GM21423 (cell line): ENCODE measurements around the gene FAM186B.

Experiments used
- ATAC-seq: cut with Tn5 transposase; IDR thresholded peaks from one replicate; pipeline ENCODE4 v1.9.1; 2021; ENCODE audit warnings: mild to moderate bottlenecking, moderate library complexity; ENCODE audit not compliant: unreplicated experiment

The FAM186B gene

DNA sequence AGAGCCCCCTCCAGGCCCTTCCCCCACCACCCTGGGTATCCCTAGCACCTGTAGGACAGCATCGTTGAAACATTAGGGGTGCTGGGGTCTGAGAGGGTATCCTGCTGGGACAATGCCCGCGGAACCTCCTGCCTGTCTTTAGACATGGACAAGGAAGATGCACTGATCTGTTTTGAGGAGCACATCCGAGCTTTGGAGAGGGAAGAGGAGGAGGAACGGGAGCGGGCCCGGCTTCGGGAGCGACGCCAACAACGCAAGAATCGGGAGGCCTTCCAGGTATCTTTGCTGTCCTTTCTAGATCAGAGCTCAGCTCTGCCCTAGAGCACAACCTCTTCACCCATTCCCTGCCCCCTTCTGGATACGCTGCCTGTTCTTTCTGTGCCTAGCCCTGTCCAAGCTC, 31.1 kb upstream of the FAM186B start:
- no peak for ATAC-seq

DNA sequence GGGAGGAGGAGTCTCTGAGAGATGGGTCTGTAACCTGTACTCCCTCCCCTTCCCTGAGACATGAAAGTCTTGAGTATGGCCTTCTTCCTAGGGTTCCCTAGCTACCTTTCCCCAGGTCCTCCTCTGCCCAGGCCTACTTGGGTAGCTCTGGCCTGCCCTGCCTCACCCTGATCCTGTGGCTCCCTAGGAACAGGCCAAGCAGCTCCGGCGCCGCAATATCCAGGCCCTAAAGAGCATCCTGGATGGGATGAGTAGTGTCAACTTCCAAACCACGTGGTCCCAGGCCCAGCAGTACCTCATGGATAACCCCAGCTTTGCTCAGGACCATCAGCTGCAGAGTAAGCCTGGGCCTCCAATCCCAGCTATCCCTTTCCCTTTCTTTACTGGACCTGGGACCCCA, 30.2 kb upstream of the FAM186B start:
- ATAC-seq = no peak

DNA sequence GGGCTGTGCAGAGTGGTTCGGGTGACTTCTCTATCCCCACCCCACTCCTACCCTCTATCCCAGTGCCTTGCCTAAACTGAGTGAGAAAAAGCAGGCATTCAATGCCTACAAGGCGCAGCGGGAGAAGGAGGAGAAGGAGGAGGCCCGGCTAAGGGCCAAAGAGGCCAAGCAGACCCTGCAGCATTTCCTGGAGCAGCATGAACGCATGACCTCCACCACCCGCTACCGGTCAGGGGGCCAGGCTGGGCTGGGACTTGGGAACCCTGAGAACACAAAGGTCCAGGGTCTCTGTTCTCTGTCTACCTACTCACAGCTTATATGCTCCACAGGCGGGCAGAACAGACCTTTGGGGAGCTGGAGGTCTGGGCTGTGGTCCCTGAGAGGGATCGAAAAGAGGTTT, 29.6 kb upstream of the FAM186B start:
- ATAC-seq = no peak

DNA sequence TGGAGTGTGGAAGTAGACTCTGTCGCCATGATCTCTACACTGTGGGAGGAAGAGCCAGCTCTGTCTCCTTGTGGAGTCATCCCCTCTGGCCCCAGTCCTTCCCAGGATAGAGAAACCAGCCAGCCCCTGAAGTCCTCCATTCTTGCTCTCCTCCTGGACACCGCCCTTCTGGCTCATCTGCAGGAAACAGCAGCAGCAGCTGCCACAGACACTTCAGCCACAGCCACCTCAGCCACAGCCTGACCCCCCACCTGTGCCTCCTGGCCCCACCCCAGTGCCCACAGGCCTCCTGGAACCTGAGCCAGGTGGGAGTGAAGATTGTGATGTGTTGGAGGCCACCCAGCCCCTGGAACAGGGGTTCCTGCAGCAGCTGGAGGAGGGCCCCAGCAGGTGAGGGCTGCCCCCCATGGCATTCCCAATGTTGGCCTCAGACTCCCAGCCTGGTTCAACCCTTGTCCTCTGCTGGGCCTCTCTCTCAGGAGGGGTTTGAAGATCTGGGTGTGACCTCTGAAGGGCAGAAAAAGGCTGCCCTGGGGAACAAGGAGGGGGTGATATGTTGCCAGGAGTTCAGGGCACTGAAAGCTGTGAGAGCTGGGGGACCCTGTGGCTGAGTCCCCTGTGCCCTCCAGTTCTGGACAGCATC, 28.4 kb upstream of the FAM186B start:
- no peak for ATAC-seq

DNA sequence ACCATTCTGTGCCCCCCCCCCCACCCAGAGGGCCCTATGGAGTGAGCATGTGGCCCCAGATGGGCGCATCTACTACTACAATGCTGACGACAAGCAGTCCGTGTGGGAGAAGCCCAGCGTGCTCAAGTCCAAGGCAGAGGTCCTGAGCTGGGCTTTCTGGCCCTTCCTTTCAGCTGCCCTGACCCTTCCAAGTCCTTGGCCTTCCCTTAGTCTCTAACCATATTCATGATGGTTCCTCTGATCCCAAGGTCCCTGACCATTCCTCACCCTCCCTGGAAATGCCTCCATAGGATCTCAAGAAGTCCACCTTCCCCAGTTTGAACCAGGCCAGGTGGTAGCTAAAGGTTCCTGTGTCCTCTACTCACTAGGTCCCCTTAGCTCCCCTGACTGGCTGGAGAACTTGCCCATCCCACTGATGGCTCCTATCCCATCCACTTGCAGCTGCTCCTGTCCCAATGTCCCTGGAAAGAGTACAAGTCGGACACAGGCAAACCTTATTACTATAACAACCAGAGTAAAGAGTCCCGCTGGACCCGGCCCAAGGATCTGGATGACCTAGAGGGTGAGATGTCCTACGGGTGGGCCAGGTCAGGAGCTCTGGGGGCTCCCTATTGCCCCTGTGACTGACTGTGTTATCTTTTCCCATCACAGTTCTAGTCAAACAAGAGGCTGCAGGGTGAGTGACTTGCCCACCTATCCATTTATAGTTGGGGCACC, 27.7 kb upstream of the FAM186B start:
- no peak for ATAC-seq

DNA sequence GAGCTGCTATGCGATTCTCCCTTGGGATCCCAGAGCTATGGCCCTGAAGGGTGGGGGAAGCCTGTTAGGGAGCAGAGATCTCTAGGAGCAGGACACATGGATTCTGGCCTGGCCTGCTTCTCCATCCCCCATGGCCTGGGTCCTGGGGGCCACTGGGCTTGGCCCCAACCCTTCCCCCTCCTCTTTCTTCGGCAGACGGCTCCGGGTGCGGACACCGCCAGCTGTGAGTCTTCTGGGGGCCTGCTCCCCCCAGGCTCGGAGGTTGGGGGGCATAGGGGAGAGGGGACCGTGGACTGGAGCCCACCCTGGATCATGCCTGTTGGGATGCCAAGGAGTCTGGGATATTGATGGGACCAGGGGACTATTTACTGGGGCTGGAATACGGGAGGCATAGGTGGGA, 27.0 kb upstream of the FAM186B start:
- no peak for ATAC-seq

DNA sequence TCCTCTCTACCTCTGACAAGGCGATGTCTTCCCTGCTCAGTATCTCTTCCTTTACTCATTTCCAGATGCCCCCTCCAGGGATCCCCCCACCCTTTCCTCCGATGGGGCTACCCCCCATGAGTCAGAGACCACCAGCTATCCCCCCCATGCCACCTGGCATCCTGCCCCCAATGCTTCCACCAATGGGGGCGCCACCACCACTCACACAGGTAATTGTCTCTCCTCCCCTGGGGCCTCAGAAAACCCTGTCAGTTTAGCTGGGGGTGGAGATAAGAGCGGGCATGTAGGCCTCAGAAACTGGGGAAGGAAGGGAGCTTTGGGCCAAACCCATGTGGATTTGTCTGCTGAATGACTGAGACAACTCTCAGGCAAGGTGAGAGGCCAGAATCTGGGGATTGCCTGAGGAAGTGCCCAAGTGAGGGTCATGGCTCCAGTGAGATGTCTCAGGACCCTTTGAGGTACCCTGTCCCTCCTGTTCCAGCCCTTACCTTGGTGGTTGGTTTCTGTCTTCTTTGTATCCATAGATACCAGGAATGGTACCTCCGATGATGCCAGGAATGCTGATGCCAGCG, 26.0 kb upstream of the FAM186B start:
- no peak for ATAC-seq

DNA sequence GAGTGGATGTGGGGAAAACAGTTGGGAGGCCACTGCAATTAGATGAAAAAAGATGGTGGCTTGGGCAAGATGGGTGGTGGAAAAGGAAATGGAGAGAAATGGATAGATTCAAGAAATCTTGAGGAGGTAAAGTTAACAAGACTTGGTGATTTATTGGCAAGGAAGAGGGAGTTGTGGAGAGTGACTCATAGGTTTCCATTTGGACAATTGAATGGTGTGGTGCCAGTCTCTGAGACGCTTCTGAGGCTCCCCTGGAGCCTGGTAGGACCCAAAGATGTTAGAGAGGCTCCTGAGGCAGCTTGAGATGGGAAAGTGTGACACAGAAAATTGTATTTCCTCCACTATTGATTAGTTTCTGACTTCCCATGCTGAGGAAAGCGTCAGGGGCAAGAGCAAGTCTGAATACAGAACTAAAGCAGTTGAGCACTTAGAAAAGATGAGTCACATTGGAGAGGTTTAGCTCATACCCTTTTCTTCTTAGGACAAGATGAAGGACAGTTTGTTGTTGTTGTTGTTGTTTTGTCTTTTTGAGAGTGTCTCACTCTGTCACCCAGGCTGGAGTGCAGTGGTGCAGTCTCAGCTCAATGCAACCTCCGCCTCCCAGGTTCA, 22.4 kb upstream of the FAM186B start:
- ATAC-seq = no peak

DNA sequence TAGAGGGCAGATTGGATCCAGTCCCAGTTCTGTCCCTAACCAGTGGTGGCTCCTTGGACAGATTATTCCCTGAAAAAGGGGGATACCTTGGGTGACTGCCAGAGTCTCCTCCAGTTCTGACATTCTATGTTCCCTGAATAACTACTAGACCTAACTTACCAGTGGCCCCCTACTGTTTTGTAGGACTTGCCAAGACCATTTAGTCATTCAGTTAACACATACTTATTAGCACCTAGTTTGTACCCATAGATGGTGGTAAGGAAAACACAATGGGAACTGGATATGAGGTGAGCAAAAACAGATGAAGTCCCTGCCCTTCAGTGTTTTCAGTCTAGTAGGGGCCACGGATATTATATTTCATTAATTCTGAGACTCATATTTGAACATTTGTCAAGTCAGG, 21.4 kb upstream of the FAM186B start:
- no peak for ATAC-seq

DNA sequence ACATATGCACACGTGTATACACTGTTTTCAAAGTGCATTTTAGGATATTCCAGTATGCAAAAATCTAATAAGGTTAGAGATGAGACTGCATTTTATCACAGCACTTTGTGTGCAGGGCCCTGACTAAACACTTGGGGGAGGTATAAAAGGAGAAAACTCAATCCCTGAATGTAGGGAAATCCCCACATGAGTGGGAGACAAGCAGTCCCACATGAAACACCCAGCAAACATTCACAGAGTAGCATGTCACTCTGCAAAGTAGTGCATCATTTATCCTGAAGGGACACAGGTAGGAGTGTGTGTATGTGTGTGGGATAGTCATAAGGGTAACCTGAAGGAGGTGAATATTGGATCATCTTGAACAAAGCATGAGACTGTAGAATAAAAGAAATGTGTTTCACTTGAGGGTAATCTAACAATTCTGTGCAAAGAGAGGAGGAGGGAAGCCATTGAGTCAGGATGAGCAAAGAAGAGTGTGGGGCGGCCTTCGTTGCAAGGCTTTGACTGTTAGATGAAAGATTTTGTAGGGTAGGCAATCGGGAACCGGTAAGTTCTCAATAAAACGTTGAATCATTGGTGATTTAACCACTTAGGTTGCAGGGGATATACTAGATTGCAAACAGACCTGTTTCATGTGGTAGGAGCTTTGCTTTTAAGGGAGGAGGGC, 20.9 kb upstream of the FAM186B start:
- no peak for ATAC-seq

DNA sequence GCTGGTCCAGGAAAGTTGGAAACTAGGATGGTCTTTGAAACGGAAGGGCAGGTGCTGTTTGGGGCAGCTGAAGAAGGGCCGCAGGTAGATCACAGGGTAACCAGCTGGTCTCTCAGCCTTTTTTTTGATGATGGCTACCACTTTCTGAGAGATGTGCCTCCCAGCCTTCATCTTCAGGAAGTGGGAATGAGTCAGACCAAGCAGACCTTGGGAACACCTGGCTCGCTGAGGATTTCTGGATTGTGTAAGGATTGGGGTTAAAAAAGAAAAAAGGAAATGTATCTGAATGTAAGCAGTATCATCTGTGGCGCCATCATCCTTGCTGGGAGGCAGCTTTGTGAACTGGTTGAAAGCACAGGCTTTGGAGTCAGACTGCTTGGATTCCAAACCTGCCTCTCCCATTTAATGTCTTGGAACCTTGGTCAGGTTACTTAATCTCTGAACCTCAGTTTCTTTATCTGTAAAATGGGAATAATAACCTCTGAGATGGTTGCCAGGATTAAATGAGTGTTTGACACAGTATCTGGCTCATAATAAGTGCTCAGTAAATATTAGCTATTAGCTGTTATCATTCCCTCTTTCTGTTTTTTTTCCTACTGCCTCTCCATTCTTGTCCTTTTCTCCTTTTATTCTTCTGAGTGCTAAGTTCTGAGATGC, 19.6 kb upstream of the FAM186B start:
- ATAC-seq = no peak

DNA sequence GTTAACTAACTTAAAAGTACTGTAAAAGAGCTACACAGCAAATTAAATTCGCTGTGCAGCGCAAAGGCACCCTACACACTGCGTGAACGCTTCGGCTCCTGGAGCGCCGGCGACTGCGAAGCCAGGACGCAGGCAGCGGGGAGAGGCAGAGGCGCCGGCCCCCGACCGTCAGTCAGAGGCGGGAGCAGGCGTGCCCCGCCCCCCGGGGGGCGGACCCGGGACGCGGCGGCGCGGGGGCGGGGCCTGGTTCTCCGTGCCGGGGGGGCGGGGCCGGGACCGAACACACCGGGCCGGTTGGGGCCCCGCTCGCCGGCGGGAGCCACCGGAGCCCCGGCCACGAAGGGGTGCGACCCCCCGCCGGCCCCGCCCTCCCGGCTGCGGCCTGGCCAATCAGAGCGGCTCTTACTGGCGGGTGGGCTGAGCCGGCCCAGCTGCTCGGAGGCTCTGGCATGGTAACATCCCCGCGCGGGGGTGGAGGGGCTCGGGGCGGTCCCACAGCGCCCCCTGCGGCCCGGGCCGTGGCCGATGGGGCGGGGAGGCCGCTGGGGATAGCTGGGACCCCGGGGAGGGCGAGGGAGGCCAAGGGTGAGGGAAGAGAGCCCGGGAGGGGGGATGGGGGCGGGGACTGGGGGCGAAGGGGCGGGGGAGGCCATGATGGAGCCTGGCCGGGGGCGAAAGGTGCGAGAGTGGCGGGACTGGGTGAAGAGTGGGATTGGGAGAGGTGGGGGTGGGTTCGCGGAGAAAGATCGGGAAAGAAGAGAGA, 17.9 kb upstream of the FAM186B start, which contains the start of gene PRPF40B:
Gene PRPF40B, plus strand, starts transcription at position 420 of the 763 bp plus-strand sequence. Its CDS starts 30 bp downstream, at position 450.
- peak; percentile 74 for ATAC-seq

DNA sequence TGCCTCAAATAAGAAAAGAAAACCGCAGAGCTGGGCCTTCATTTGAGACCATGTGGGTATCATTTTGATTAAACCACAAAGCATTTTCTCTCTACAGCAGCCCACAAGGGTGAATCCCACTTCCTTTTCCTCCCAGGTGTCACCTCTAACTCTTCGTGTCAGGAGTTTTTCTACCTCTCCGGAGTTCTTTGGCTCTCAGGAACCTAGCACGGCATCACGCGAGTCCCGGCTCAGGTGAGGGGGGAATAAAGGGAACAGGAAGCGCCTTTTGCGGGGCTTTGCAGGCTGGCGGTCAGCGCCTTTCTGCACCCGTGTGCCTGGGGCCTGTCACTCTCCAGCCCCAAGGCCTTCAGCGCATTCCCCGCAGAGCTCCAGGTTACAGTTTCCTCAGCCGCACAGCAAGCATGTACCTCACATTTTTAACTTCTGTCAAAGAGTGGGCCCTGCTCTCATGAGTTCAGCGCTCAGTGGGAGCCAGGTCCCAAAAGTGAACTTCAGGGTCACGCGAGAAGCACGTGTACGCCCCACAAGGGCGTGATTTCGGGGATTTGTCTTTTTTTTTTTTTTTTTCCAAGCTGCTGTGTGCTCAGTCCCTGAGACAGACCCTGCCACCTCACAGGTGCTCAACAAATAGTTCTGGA, 17.2 kb upstream of the FAM186B start:
- peak; percentile 27 for ATAC-seq

DNA sequence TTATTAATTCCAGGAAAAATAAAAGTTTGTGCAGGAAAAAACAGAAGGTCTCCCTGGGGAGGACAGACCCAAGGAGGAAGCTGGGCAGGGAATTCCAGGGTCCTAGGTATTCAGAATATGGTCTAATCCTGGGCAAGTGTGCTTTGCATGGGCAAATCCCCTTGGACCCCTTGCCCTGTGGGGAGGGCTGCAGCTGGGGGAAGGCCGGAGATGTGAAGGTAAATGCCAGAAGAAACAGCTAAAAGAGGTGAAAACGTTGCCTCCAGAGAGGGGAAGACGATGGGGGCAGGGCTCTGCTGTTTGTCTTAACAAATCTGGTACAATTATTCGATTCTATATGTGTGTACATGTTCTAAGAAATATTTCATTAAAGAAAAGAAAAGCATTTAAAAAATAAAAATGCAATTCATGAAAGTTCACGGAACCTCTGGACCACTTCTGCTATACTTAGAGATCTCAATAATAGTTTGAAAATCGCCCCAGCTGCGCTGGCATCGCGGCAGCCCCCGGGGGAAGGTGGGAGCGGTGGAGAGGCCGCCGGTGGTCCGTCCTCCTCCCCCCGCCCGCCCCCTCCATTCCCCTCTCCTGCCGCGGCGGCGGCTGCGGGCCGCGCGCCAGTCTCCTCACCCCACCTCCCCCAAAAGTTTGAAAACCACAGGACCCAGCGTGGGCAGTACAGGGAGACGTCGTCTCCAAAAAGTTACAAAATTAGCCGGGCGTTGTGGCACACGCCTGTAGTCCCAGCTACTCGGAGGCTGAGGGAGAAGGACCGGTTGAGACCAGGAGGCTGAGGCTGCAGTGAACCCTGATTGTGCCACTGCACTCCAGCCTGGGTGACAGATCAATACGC, 16.4 kb upstream of the FAM186B start:
- no peak for ATAC-seq

DNA sequence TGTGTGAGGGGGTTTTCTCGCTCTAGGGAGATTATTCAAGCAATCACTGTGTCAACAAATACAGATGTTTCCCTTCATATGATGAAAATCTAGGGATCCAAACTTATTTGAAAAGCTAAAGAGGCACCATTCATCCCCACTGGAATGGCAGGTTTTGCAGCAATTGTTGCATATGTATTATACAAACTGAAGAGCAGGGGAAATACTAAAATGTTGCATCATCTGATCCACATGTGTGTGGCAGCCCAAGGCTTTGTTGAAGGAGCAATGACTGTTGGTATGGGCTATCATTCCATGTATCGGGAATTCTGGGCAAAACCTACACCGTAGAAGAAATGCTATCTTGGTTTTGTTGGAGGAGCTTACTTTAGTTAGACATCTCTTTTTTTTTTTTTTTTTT, 13.8 kb upstream of the FAM186B start:
- no peak for ATAC-seq

DNA sequence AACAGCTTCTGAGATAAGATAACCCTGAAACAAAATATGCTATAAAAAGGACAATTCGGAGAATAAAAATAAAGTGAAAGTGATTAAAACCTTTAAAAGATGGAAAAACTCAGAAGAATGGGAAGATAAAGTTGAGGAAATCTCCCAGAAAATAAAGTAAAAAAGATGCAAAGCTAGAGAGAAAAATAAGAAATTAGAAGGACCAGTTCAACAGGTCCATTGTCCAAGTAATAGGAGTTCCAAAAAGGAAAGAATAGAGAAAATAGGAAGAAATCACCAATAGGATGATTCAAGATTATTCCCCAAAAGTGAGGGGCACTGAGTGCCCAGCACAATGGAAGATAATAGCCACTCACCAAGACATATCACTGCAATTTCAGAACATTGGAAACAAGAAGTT, 13.1 kb upstream of the FAM186B start:
- no peak for ATAC-seq

DNA sequence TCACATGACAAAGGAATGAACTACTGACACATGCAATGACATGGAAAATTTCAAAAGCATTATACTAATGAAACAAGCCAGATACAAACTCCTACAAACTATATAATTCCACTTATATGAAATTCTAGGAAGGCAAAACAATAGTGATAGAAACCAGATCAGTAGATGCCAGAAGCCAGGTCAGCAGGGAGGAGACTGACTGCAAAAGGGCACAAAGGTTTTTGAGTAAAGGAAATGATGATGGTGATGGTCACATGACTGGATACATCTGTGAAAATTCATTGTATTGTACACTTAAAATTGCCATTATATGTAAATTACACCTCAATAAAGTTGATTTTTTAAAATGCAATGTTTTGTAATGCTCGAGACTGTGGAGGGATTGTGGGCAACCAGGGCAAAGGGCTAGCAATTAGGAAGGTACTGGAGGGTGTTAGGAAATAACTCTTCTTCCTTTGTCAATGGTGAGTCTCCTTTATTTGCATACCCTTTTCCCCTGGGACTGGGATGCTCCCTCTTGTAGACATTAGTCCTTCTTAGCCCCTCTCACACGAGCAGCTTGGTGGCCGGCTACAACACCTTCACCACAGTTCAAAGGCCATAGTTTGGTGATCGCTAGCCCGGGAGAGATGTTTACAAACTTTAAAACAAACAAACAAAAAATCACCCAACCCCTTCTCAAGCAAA, 11.2 kb upstream of the FAM186B start:
- no peak for ATAC-seq

DNA sequence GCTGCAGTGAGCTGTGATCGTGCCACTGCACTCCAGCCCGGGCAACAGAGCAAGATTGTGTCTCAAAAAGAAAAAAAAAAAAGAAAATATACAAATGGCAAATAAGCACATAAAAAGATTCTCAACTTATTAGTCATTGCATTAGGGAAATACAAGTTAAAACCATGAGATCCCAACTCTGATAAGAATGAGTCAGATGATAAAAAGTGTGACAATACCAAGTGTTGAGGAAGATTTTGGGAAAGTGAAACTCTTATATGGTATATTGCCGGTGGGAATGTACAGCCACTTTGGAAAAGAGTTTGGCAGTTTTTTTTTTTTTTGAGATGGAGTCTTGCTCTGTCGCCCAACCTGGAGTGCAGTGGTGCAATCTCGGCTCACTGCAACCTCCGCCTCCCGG, 10.3 kb upstream of the FAM186B start:
- no peak for ATAC-seq
